K562 (cell line): Measurements from ENCODE around the gene TCAP. TPM values are rescaled to one million over a fixed set of nuclear protein-coding genes. Genes with fewer than 3 reads are reported as not detected.
A peak's percentile ranks its signal among the peaks of the same experiment; 100 is the strongest.

Experiments
- BACH1 ChIP-seq: fragments of 200-800 bp; sonication (Bioruptor generic); IDR thresholded peaks from 2 replicates; pipeline ENCODE4 v1.6.1; 2016; ENCODE audit warnings: missing genetic modification characterization, missing compliant biosample characterization
- KDM4B ChIP-seq, 2 experiments: fragments of 450-650 bp in 1 of 2; sonication (generic) in 1 of 2; IDR thresholded peaks; 2 replicates each; pipeline ENCODE4 v1.6.1; 2016 to 2017; ENCODE audit warnings: borderline replicate concordance in 2 of 2, antibody characterized with exemption in 1 of 2, low read depth in 1 of 2, mild to moderate bottlenecking in 1 of 2
- KDM5B ChIP-seq: fragments of 200-600 bp; sonication (generic); IDR thresholded peaks from 2 replicates; pipeline ENCODE4 v1.6.1; 2012; ENCODE audit warnings: low read depth, mild to moderate bottlenecking, moderate library complexity, low read length, control low read depth, inconsistent platforms; ENCODE audit not compliant: insufficient replicate concordance
- MXD1 ChIP-seq: fragments of 250-450 bp; sonication (Bioruptor Pico); IDR thresholded peaks from 2 replicates; pipeline ENCODE4 v1.8.0; 2021; ENCODE audit warnings: borderline replicate concordance, mild to moderate bottlenecking, moderate library complexity; ENCODE audit not compliant: poor library complexity, severe bottlenecking
- NRF1 ChIP-seq, 2 experiments: fragments of 450-650 bp; IDR thresholded peaks in 1 of 2; conservative IDR thresholded peaks in 1 of 2; 2 replicates each; pipeline ENCODE4 v1.6.1; 2014; ENCODE audit warnings: mild to moderate bottlenecking in 2 of 2
- REST ChIP-seq, 2 experiments: fragments of 450-650 bp; formaldehyde crosslinking in 1 of 2; IDR thresholded peaks; 2 replicates each; pipeline versions ENCODE4 v1.4.0 to v1.6.1; 2014 to 2020; ENCODE audit warnings: mild to moderate bottlenecking in 2 of 2, borderline replicate concordance in 1 of 2, low read depth in 1 of 2
- RFX5 ChIP-seq: IDR thresholded peaks from 2 replicates; pipeline ENCODE4 v1.6.1; 2011; ENCODE audit warnings: low read depth, mild to moderate bottlenecking, improper control_type of control experiment, low read length
- SMARCA5 ChIP-seq: fragments of 450-650 bp; IDR thresholded peaks from 2 replicates; pipeline ENCODE4 v1.6.1; 2016
- TBP ChIP-seq: optimal IDR thresholded peaks from 2 replicates; pipeline ENCODE3; 2011; ENCODE audit warnings: low read depth, low read length, improper control_type of control experiment
- TCF7 ChIP-seq: sonication (generic); IDR thresholded peaks from 2 replicates; pipeline ENCODE4 v1.6.1; 2016; ENCODE audit warnings: antibody characterized with exemption, borderline replicate concordance
- ZC3H8 ChIP-seq: fragments of 450-650 bp; IDR thresholded peaks from 2 replicates; pipeline ENCODE4 v1.6.1; 2017
- ZNF592 ChIP-seq: fragments of 450-650 bp; IDR thresholded peaks from 2 replicates; pipeline ENCODE4 v1.6.1; 2017; ENCODE audit warnings: antibody characterized with exemption, mild to moderate bottlenecking
- polyA plus RNA-seq, 8 experiments: library from polyadenylated mRNA; depleted of rRNA in 4 of 8; stranded (reverse) in 5 of 8; unstranded in 3 of 8; fragments of >200 nt; fragmentation: Nextera tagmentation in 2 of 8; fragmentation: Illumina TruSeq in 1 of 8; extraction: Ambion mirVana in 2 of 8; extraction: Trizol in 1 of 8; gene quantifications; 2 replicates each; pipeline versions ENCODE4 v1.2.1 to v1.2.3, GENCODE V29; 2011 to 2014; ENCODE audit warnings: inconsistent platforms in 1 of 8, missing spikeins in 1 of 8
- total RNA-seq, 7 experiments: library from RNA; depleted of rRNA in 6 of 7; stranded (reverse); fragments of >200 nt in 6 of 7; fragmentation: Illumina TruSeq in 2 of 7; extraction: Trizol in 2 of 7; gene quantifications; 2 replicates each; pipeline versions ENCODE4 v1.2.1 to v1.2.3, GENCODE V29; 2011 to 2021; ENCODE audit warnings: low replicate concordance in 1 of 7

TCAP gene
- total and polyA plus RNA-seq, 9 of the 15 experiments (the other 6 are each of a cell fraction or from before 2014, with no cell fraction given) = 0.33 to 1.4 (median 0.82) TPM; not detected in 2

- peak; percentile 65 for TF ChIP-seq REST (IDR thresholded peaks at IDR 0.05; ENCODE audit: borderline replicate concordance)
- TF ChIP-seq REST (CRISPR knock-in tag; IDR thresholded peaks at IDR 0.05; ENCODE audit: low read depth) = peak; percentile 73; the same call in 1 of the 2 replicates
- TF ChIP-seq ZC3H8 = 0 out of 2 replicates have a peak, but pooled peaks have one; percentile 22
- TF ChIP-seq TCF7 = peak; percentile 26; the same call in 1 of the 2 replicates
- TF ChIP-seq KDM5B = no peak
- no peak for TF ChIP-seq RFX5
- TF ChIP-seq KDM4B (IDR thresholded peaks at IDR 0.05; ENCODE audit: borderline replicate concordance in 2 of 2, low read depth in 1 of 2) = no peak
- TF ChIP-seq SMARCA5 = 0 out of 2 replicates have a peak, but pooled peaks have one; percentile 59
- peak; percentile 65 to 70 for TF ChIP-seq NRF1 (conservative IDR thresholded peaks at IDR 0.05 in 1 of 2, IDR thresholded peaks at IDR 0.05 in 1 of 2)
- no peak for TF ChIP-seq BACH1 (tag)
- TF ChIP-seq MXD1 = peak; percentile 51
- TF ChIP-seq TBP = peak; percentile 73
- peak; percentile 96 for TF ChIP-seq ZNF592
Measured at GRCh38 chr17:39667945-39668924, 3.1 kb downstream of the TCAP start, which contains the start of gene PNMT (continued).
